Measurements from ENCODE around the gene ACAA1. TPM values are rescaled to one million over a fixed set of nuclear protein-coding genes. Genes with fewer than 3 reads are reported as not detected.
"Not testable (repeated sequence)": the region's sequence is repeated elsewhere in the genome, so short reads cannot be mapped to it uniquely, and the experiment has no call there.

ACAA1 gene
- total RNA-seq, 1 experiment from 2014 or later: 44.3 TPM

- Mint-ChIP-seq H3K27me3 (ENCODE audit: low read depth) (no peaks in the 10 kb centered on the region; the same call in 1 of the 2 replicates), H3K4me3 (peak overlapping the region; percentile 91 to 92), H3K27ac (peak overlapping the region in 2 of 3 experiments; percentile 13 to 24; a peak in 2 of 7 replicates), H3K36me3 (ENCODE audit: insufficient read depth in 1 of 3, low read depth in 3 of 3) (peaks cover 22 to 47% (median 26%) of the 10 kb centered on the region in 3 experiments), H3K4me1 (peaks cover 41 to 46% of the 10 kb centered on the region in 2 experiments), H3K9me3 (no peaks in the 10 kb centered on the region; a peak in 1 of 5 replicates)
- Histone ChIP-seq H3K9ac (ENCODE audit: extremely low read depth, insufficient read length, low read length) (peak overlapping the region; percentile 80), H4K20me1 (ENCODE audit: control insufficient read depth, insufficient read depth, insufficient read length) (no peaks in the 10 kb centered on the region), H3K56ac (ENCODE audit: insufficient read length, low read depth, low read length) (no peak overlapping the region), H2AFZ (ENCODE audit: low read length) (no peak overlapping the region), H2AK5ac (ENCODE audit: insufficient read length, low read length) (no peak overlapping the region), H3K23ac (ENCODE audit: insufficient read length, low read depth, low read length) (no peak overlapping the region), H4K8ac (replicated peaks; ENCODE audit: insufficient read length, low read depth, low read length) (no peak overlapping the region), H3K4ac (ENCODE audit: low read depth, low read length) (no peak overlapping the region), H3K79me2 (ENCODE audit: insufficient read depth, low read length) (no peaks in the 10 kb centered on the region), H3T11ph (ENCODE audit: low read length) (no peak overlapping the region), H2BK20ac (ENCODE audit: low read depth, low read length, poor library complexity, severe bottlenecking) (no peak overlapping the region), H3K18ac (ENCODE audit: insufficient read length, low read depth, low read length) (no peak overlapping the region), H3K14ac (ENCODE audit: insufficient read depth, low read length) (0 out of 2 replicates have a peak overlapping the region, but pooled peaks have one; percentile 40), H4K5ac (ENCODE audit: insufficient read length, low read depth, low read length) (no peak overlapping the region), H2BK120ac (ENCODE audit: low read depth, low read length, poor library complexity, severe bottlenecking) (no peak overlapping the region), H3K4me1 (ENCODE audit: insufficient read depth, low read length) (peaks cover 8% of the 10 kb centered on the region; the same call in 1 of the 2 replicates), H4K91ac (ENCODE audit: insufficient read length, low read depth, low read length) (no peak overlapping the region), H2BK12ac (ENCODE audit: insufficient read length, low read depth, low read length) (no peak overlapping the region), H2BK15ac (ENCODE audit: low read depth, low read length) (no peak overlapping the region), H3K9me3 (ENCODE audit: control insufficient read depth, low read depth, low read length) (no peaks in the 10 kb centered on the region), H2BK5ac (ENCODE audit: insufficient read length, low read length) (no peak overlapping the region), H3K79me1 (ENCODE audit: insufficient read depth, low read depth, low read length, poor library complexity, severe bottlenecking) (no peaks in the 10 kb centered on the region), H3K4me2 (ENCODE audit: insufficient read depth, insufficient read length, low read length) (peak overlapping the region; percentile 77), H3K27ac (ENCODE audit: insufficient read length, low read depth, low read length) (no peak overlapping the region), H3K27me3 (ENCODE audit: insufficient read depth, low read length) (no peaks in the 10 kb centered on the region), H3K23me2 (ENCODE audit: insufficient read length, low read depth, low read length, poor library complexity, severe bottlenecking) (peaks cover 18% of the 10 kb centered on the region)
- no peak for DNase-seq
- no CpG with 5 or more reads among the region's 20 CpGs for WGBS (ENCODE audit: extremely low coverage, insufficient read length, low lambda C conversion rate)
- no peak for TF ChIP-seq CTCF (conservative IDR thresholded peaks at IDR 0.05)
These were observed 542 bp downstream of the ACAA1 start for GRCh38 chr3:38136393-38136776.

GRCh38 chr3:38135621-38136277 is 1.2 kb downstream of the ACAA1 start:
- not testable (repeated sequence) for H3K27me3 Mint-ChIP-seq (ENCODE audit: low read depth); H3T11ph ChIP-seq (ENCODE audit: low read length); H3K79me2 ChIP-seq (ENCODE audit: insufficient read depth, low read length); H3K56ac ChIP-seq (ENCODE audit: insufficient read length, low read depth, low read length); H3K14ac ChIP-seq (ENCODE audit: insufficient read depth, low read length); H3K79me1 ChIP-seq (ENCODE audit: insufficient read depth, low read depth, low read length, poor library complexity, severe bottlenecking); H4K20me1 ChIP-seq (ENCODE audit: control insufficient read depth, insufficient read depth, insufficient read length); H2AFZ ChIP-seq (ENCODE audit: low read length); H4K5ac ChIP-seq (ENCODE audit: insufficient read length, low read depth, low read length); H2BK12ac ChIP-seq (ENCODE audit: insufficient read length, low read depth, low read length); H3K4ac ChIP-seq (ENCODE audit: low read depth, low read length); H2BK5ac ChIP-seq (ENCODE audit: insufficient read length, low read length); H3K9me3 Mint-ChIP-seq; H3K27me3 ChIP-seq (ENCODE audit: insufficient read depth, low read length); H4K91ac ChIP-seq (ENCODE audit: insufficient read length, low read depth, low read length); H3K18ac ChIP-seq (ENCODE audit: insufficient read length, low read depth, low read length); H2BK120ac ChIP-seq (ENCODE audit: low read depth, low read length, poor library complexity, severe bottlenecking); H3K4me1 ChIP-seq (ENCODE audit: insufficient read depth, low read length); H2AK5ac ChIP-seq (ENCODE audit: insufficient read length, low read length); H4K8ac ChIP-seq (replicated peaks; ENCODE audit: insufficient read length, low read depth, low read length); H2BK20ac ChIP-seq (ENCODE audit: low read depth, low read length, poor library complexity, severe bottlenecking); DNase-seq; H3K9me3 ChIP-seq (ENCODE audit: control insufficient read depth, low read depth, low read length); H2BK15ac ChIP-seq (ENCODE audit: low read depth, low read length); H3K27ac ChIP-seq (ENCODE audit: insufficient read length, low read depth, low read length); H3K23ac ChIP-seq (ENCODE audit: insufficient read length, low read depth, low read length)
- Histone ChIP-seq H3K9ac (ENCODE audit: extremely low read depth, insufficient read length, low read length) (peak overlapping the region; percentile 80), H3K23me2 (ENCODE audit: insufficient read length, low read depth, low read length, poor library complexity, severe bottlenecking) (peaks cover 18% of the 10 kb centered on the region), H3K4me2 (ENCODE audit: insufficient read depth, insufficient read length, low read length) (peak overlapping the region; percentile 77)
- Mint-ChIP-seq H3K4me1 (peaks cover 40 to 44% of the 10 kb centered on the region in 2 experiments), H3K4me3 (peak overlapping the region; percentile 91 to 92), H3K36me3 (ENCODE audit: insufficient read depth in 1 of 3, low read depth in 3 of 3) (peaks cover 18 to 47% (median 25%) of the 10 kb centered on the region in 3 experiments), H3K27ac (peak overlapping the region in 2 of 3 experiments; percentile 13 to 24; a peak in 2 of 7 replicates)
- WGBS (ENCODE audit: extremely low coverage, insufficient read length, low lambda C conversion rate): no CpG with 5 or more reads among the region's 10 CpGs
